22Rv1 (cell line): ENCODE data around the gene PER1.

Experiments used
- ZFX ChIP-seq: fragments of 450-650 bp; IDR thresholded peaks from 2 replicates; pipeline ENCODE4 v1.6.1; 2017; ENCODE audit warnings: antibody characterized with exemption, borderline replicate concordance
- TF ChIP-seq, protein P1 (sequence below): fragments of 450-650 bp; IDR thresholded peaks from 2 replicates; pipeline ENCODE4 v1.5.1; 2017; ENCODE audit warnings: mild to moderate bottlenecking

DNA sequence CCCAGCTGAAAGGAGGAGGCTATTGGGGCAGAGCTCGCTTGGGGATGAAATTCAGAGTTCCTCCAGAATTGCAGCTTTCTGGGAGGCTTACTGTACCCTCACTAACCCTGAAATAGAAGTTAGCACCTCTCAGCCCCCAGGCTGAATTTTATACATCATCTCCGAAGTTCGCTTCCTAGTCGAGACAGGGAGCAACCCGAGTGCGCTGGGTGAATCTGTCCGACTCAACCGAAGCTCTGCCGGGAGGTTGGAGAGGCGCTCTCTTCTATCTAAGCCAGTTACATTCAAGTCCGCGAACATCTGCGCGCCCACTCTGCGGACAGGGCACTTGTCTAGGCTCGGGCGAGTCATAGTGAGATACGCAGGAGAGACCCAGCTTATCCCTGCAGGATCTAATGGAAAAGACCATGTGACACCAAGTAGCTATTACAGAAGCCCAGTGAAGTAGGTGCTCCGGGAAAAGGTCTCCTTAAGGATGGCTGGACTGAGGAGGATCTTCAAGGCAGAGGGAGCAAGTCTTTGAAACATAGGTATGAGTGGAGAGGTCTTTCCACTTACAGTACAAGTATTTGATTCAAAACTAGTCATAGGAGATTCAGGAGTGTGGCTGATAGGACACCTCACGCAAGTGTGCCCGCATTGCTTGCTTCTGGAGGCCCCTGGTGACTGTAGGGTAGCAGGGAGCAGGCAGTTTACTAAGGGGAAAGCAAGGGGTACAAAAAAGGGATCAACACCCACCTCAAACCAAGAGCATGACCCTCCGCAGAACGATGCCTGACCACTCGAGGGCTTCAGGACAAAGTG lies 27.7 kb downstream of the PER1 start:
- TF ChIP-seq, protein P1, sequence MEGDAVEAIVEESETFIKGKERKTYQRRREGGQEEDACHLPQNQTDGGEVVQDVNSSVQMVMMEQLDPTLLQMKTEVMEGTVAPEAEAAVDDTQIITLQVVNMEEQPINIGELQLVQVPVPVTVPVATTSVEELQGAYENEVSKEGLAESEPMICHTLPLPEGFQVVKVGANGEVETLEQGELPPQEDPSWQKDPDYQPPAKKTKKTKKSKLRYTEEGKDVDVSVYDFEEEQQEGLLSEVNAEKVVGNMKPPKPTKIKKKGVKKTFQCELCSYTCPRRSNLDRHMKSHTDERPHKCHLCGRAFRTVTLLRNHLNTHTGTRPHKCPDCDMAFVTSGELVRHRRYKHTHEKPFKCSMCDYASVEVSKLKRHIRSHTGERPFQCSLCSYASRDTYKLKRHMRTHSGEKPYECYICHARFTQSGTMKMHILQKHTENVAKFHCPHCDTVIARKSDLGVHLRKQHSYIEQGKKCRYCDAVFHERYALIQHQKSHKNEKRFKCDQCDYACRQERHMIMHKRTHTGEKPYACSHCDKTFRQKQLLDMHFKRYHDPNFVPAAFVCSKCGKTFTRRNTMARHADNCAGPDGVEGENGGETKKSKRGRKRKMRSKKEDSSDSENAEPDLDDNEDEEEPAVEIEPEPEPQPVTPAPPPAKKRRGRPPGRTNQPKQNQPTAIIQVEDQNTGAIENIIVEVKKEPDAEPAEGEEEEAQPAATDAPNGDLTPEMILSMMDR: no peak
- TF ChIP-seq ZFX: no peak
